DND-41 (cell line): Measurements from ENCODE around the gene THSD4.
"Not testable (repeated sequence)": the region's sequence is repeated elsewhere in the genome, so short reads cannot be mapped to it uniquely, and the experiment has no call there.

ENCODE experiments used
- ATAC-seq: fragments of 200-7000 bp; cut with Tn5 transposase; 3 replicates; pipeline ENCODE4 v1.9.1; 2021; ENCODE audit warnings: low read depth; ENCODE audit not compliant: insufficient read depth
- DNase-seq: peaks from one replicate; pipeline ENCODE4 v3.0.0-alpha.2; 2020
- H2AFZ ChIP-seq: 2 replicates; pipeline ENCODE4 v1.6.0; 2012; ENCODE audit warnings: low read depth, low read length
- H3K27ac ChIP-seq: 2 replicates; pipeline ENCODE4 v1.5.1; 2012; ENCODE audit warnings: low read length, inconsistent platforms
- H3K27me3 ChIP-seq: fragments of 200-600 bp; sonication (generic); 2 replicates; pipeline ENCODE4 v1.6.0; 2012; ENCODE audit warnings: low read length, mild to moderate bottlenecking, inconsistent platforms; ENCODE audit not compliant: insufficient read depth, poor library complexity
- H3K36me3 ChIP-seq: 2 replicates; pipeline ENCODE4 v1.5.1; 2012; ENCODE audit warnings: low read length, inconsistent platforms; ENCODE audit not compliant: insufficient read depth
- H3K4me1 ChIP-seq: 2 replicates; pipeline ENCODE4 v1.5.1; 2012; ENCODE audit warnings: mild to moderate bottlenecking, low read length; ENCODE audit not compliant: insufficient read depth
- H3K4me2 ChIP-seq: 2 replicates; pipeline ENCODE4 v1.6.0; 2012; ENCODE audit warnings: mild to moderate bottlenecking, moderate library complexity, low read length, inconsistent platforms; ENCODE audit not compliant: insufficient read depth
- H3K4me3 ChIP-seq, 2 experiments: fragments of 200-600 bp in 1 of 2; shearing (Covaris generic) in 1 of 2; 2 replicates each; pipeline ENCODE4 v1.5.1; 2012 to 2016; ENCODE audit warnings: inconsistent platforms in 2 of 2, low read length in 2 of 2, mild to moderate bottlenecking in 2 of 2, low read depth in 1 of 2, moderate library complexity in 1 of 2
- H3K79me2 ChIP-seq: 2 replicates; pipeline ENCODE4 v1.6.0; 2012; ENCODE audit warnings: low read length, inconsistent platforms; ENCODE audit not compliant: insufficient read depth
- H3K9ac ChIP-seq: 2 replicates; pipeline ENCODE4 v1.6.0; 2012; ENCODE audit warnings: low read depth, mild to moderate bottlenecking, inconsistent platforms, low read length, moderate library complexity
- H3K9me3 ChIP-seq: 2 replicates; pipeline ENCODE4 v1.5.1; 2012; ENCODE audit warnings: low read length, moderate library complexity, mild to moderate bottlenecking, inconsistent platforms; ENCODE audit not compliant: insufficient read depth, severe bottlenecking
- H4K20me1 ChIP-seq: 2 replicates; pipeline ENCODE4 v1.6.0; 2012; ENCODE audit warnings: low read length; ENCODE audit not compliant: insufficient read depth
- EZH2 ChIP-seq: IDR thresholded peaks from 3 replicates; pipeline ENCODE4 v1.6.1; 2012; ENCODE audit warnings: borderline replicate concordance, low read depth, mild to moderate bottlenecking, moderate library complexity, low read length, inconsistent platforms; ENCODE audit not compliant: severe bottlenecking
- TF ChIP-seq, protein P1 (sequence below): IDR thresholded peaks from 2 replicates; pipeline ENCODE4 v1.5.1; 2012; ENCODE audit warnings: borderline replicate concordance, low read length, moderate library complexity, mild to moderate bottlenecking; ENCODE audit not compliant: poor library complexity, severe bottlenecking; ENCODE audit errors: extremely low read depth

Gene THSD4

GRCh38 chr15:71669688-71670087 is 554.4 kb downstream of the THSD4 start:
- H3K9me3 ChIP-seq: no peaks in the 10 kb centered on the region
- ATAC-seq: no peak

DNA sequence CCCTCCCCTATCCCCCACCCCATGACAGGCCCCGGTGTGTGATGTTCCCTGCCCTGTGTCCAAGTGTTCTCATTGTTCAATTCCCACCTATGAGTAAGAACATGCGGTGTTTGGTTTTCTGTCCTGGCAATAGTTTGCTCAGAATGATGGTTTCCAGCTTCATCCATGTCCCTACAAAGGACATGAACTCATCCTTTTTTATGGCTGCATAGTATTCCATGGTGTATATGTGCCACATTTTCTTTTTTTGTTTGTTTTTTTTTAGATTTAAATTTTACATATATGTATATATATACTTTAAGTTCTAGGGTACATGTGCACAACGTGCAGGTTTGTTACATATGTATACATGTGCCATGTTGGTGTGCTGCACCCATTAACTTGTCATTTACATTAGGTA is 555.0 kb downstream of the THSD4 start:
- H3K27ac ChIP-seq, H3K4me1 ChIP-seq, H2AFZ ChIP-seq, DNase-seq, H3K9me3 ChIP-seq, H4K20me1 ChIP-seq, H3K9ac ChIP-seq, ATAC-seq, H3K4me2 ChIP-seq, H3K79me2 ChIP-seq, H3K4me3 ChIP-seq, H3K27me3 ChIP-seq, H3K36me3 ChIP-seq: not testable (repeated sequence)

More at GRCh38 chr15:71669688-71670087, 554.4 kb downstream of the THSD4 start:
- TF ChIP-seq, protein P1, sequence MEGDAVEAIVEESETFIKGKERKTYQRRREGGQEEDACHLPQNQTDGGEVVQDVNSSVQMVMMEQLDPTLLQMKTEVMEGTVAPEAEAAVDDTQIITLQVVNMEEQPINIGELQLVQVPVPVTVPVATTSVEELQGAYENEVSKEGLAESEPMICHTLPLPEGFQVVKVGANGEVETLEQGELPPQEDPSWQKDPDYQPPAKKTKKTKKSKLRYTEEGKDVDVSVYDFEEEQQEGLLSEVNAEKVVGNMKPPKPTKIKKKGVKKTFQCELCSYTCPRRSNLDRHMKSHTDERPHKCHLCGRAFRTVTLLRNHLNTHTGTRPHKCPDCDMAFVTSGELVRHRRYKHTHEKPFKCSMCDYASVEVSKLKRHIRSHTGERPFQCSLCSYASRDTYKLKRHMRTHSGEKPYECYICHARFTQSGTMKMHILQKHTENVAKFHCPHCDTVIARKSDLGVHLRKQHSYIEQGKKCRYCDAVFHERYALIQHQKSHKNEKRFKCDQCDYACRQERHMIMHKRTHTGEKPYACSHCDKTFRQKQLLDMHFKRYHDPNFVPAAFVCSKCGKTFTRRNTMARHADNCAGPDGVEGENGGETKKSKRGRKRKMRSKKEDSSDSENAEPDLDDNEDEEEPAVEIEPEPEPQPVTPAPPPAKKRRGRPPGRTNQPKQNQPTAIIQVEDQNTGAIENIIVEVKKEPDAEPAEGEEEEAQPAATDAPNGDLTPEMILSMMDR: no peak
- no peak for TF ChIP-seq EZH2
- H4K20me1 ChIP-seq: no peaks in the 10 kb centered on the region
- no peaks in the 10 kb centered on the region for H3K27me3 ChIP-seq
- DNase-seq: no peak
- no peaks in the 10 kb centered on the region for H3K36me3 ChIP-seq
- no peak overlapping the region for H2AFZ ChIP-seq
- no peaks in the 10 kb centered on the region for H3K79me2 ChIP-seq
- no peak overlapping the region for H3K4me2 ChIP-seq
- no peaks in the 10 kb centered on the region for H3K4me1 ChIP-seq
- H3K27ac ChIP-seq: no peak overlapping the region
- H3K9ac ChIP-seq: no peak overlapping the region
- no peak overlapping the region for H3K4me3 ChIP-seq

DNA sequence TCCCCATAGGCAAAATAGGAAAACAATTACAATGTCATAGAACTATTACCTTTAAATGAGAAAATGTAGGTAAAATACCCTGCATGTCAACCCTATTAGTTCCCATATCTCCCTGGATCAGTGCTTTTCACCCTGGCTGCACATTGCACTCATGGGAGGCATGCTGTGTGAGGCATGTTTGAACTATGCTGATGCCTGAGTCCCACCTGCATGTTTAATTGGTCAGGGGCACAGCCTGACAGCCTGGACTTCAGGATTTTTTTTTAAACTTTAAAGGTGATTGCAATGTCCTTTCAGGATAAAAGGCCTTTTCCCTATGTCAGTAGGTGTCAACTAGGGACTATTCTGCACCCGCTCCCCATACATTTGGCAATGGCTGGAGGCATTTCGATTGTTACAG is 559.1 kb downstream of the THSD4 start:
- TF ChIP-seq, protein P1: no peak
- TF ChIP-seq EZH2: no peak
- H3K4me2 ChIP-seq: no peak overlapping the region
- H3K9me3 ChIP-seq: no peaks in the 10 kb centered on the region
- no peaks in the 10 kb centered on the region for H3K36me3 ChIP-seq
- H3K27me3 ChIP-seq: no peaks in the 10 kb centered on the region
- DNase-seq (no peak), ATAC-seq (no peak)
- no peaks in the 10 kb centered on the region for H3K79me2 ChIP-seq
- H2AFZ ChIP-seq: no peak overlapping the region
- no peaks in the 10 kb centered on the region for H3K4me1 ChIP-seq
- H4K20me1 ChIP-seq: no peaks in the 10 kb centered on the region
- no peak overlapping the region for H3K9ac ChIP-seq
- no peak overlapping the region for H3K27ac ChIP-seq
- H3K4me3 ChIP-seq: no peak overlapping the region

- H3K9ac ChIP-seq: no peak overlapping the region
- H3K9me3 ChIP-seq: no peaks in the 10 kb centered on the region
- no peak overlapping the region for H3K4me2 ChIP-seq
- TF ChIP-seq EZH2: no peak
- TF ChIP-seq, protein P1: no peak
- no peaks in the 10 kb centered on the region for H3K4me1 ChIP-seq
- H4K20me1 ChIP-seq: no peaks in the 10 kb centered on the region
- H3K4me3 ChIP-seq: no peak overlapping the region
- ATAC-seq (no peak), DNase-seq (no peak)
- H3K27ac ChIP-seq: no peak overlapping the region
- no peak overlapping the region for H2AFZ ChIP-seq
- H3K36me3 ChIP-seq: no peaks in the 10 kb centered on the region
- no peaks in the 10 kb centered on the region for H3K27me3 ChIP-seq
- H3K79me2 ChIP-seq: no peaks in the 10 kb centered on the region
These were observed 562.1 kb downstream of the THSD4 start for GRCh38 chr15:71677352-71677751.
